Breast epithelium (tissue), 4 donors: ENCODE measurements around the gene DCBLD1. TPM values are rescaled to one million over a fixed set of nuclear protein-coding genes. Genes with fewer than 3 reads are reported as not detected.
"Not testable (repeated sequence)": the region's sequence is repeated elsewhere in the genome, so short reads cannot be mapped to it uniquely, and the experiment has no call there.

Experiments used
- DNase-seq, 2 donors: peaks; one replicate each; pipeline ENCODE4 v3.0.0-alpha.2; 2019; ENCODE audit warnings: low spot score in 2 of 2
- H3K27ac ChIP-seq, 2 donors: fragments of 200-600 bp; sonication (generic) in 1 of 2; one replicate each; pipeline ENCODE4 v1.5.1; 2016 to 2019; ENCODE audit warnings: mild to moderate bottlenecking in 1 of 2
- H3K27me3 ChIP-seq, 2 donors: fragments of 200-600 bp; sonication (generic) in 1 of 2; one replicate each; pipeline versions ENCODE4 v1.5.1 to v1.6.0; 2017 to 2019; ENCODE audit warnings: control low read depth in 1 of 2, mild to moderate bottlenecking in 1 of 2
- H3K36me3 ChIP-seq: fragments of 200-600 bp; one replicate; pipeline ENCODE4 v1.5.1; 2019
- H3K4me1 ChIP-seq, 2 donors: fragments of 200-600 bp; sonication (generic); one replicate each; pipeline ENCODE4 v1.5.1; 2016 to 2019; ENCODE audit warnings: control low read depth in 1 of 2
- H3K4me3 ChIP-seq, 3 donors: fragments of 200-600 bp; sonication (generic); 1 replicate in 2 of 3; 2 replicates in 1 of 3; pipeline ENCODE4 v1.5.1; 2016 to 2019; ENCODE audit warnings: mild to moderate bottlenecking in 3 of 3, moderate library complexity in 2 of 3
- H3K9me3 ChIP-seq, 2 donors: fragments of 200-600 bp; sonication (generic) in 1 of 2; one replicate each; pipeline ENCODE4 v1.5.1; 2016 to 2019; ENCODE audit warnings: control low read depth in 1 of 2
- POLR2A ChIP-seq: fragments of 450-650 bp; IDR thresholded peaks from one replicate; pipeline ENCODE4 v1.6.1; 2016; ENCODE audit warnings: antibody characterized with exemption, mild to moderate bottlenecking, moderate library complexity
- POLR2AphosphoS5 ChIP-seq, 3 donors: sonication (generic); formaldehyde crosslinking; IDR thresholded peaks; one replicate each; pipeline ENCODE4 v1.6.1; 2017; ENCODE audit warnings: antibody characterized with exemption in 3 of 3
- intact Hi-C: fragments of 100-400 bp; cut with DNase I; formaldehyde crosslinking; loops from one replicate; pipeline ENCODE4 v1.15.1; 2023; ENCODE audit warnings: low total_unique reads
- total RNA-seq, 3 donors: library from RNA; depleted of rRNA; stranded (reverse); fragments of >200 nt; gene quantifications; one replicate each; pipeline ENCODE4 v1.1.0, GENCODE V29; 2016
- TF ChIP-seq, protein P1 (sequence below), 3 donors: fragments of 450-650 bp; IDR thresholded peaks; one replicate each; pipeline ENCODE4 v1.5.1; 2016 to 2017; ENCODE audit warnings: antibody characterized with exemption in 3 of 3, mild to moderate bottlenecking in 3 of 3, moderate library complexity in 3 of 3

The DCBLD1 gene
- total RNA-seq, 3 donors from 2014 or later: 10.4 to 16.0 (median 11.8) TPM

DNA sequence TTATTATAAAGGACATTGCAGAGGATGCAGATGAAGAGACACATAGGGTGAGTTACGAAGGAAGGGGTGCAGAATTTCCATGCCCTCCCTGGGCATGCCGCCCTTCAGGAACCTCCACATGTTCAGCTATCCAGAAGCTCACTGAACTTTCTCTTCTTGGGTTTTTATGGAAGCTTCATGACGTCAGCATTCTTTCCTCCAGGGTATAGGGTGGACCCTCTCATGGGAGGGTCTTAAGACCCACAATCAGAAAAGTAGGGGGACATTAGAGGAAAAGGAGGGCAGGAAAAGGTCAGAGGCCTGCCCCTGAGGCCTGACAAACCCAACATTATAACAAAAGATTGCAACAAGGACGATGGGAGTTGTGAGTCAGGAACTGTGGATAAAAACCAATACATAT is 14.6 kb upstream of the DCBLD1 start:
- TF ChIP-seq POLR2AphosphoS5 (IDR thresholded peaks at IDR 0.05) (no peak), POLR2A (no peak)
- TF ChIP-seq, protein P1, sequence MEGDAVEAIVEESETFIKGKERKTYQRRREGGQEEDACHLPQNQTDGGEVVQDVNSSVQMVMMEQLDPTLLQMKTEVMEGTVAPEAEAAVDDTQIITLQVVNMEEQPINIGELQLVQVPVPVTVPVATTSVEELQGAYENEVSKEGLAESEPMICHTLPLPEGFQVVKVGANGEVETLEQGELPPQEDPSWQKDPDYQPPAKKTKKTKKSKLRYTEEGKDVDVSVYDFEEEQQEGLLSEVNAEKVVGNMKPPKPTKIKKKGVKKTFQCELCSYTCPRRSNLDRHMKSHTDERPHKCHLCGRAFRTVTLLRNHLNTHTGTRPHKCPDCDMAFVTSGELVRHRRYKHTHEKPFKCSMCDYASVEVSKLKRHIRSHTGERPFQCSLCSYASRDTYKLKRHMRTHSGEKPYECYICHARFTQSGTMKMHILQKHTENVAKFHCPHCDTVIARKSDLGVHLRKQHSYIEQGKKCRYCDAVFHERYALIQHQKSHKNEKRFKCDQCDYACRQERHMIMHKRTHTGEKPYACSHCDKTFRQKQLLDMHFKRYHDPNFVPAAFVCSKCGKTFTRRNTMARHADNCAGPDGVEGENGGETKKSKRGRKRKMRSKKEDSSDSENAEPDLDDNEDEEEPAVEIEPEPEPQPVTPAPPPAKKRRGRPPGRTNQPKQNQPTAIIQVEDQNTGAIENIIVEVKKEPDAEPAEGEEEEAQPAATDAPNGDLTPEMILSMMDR (IDR thresholded peaks at IDR 0.05): no peak
- Histone ChIP-seq H3K9me3 (no peaks in the 10 kb centered on the region), H3K27me3 (peaks cover 0 to 3% of the 10 kb centered on the region in 2 donors), H3K36me3 (no peaks in the 10 kb centered on the region), H3K27ac (no peak overlapping the region), H3K4me3 (no peak overlapping the region), H3K4me1 (no peaks in the 10 kb centered on the region)
- no peak for DNase-seq
- intact Hi-C loops: no loop called here

DNA sequence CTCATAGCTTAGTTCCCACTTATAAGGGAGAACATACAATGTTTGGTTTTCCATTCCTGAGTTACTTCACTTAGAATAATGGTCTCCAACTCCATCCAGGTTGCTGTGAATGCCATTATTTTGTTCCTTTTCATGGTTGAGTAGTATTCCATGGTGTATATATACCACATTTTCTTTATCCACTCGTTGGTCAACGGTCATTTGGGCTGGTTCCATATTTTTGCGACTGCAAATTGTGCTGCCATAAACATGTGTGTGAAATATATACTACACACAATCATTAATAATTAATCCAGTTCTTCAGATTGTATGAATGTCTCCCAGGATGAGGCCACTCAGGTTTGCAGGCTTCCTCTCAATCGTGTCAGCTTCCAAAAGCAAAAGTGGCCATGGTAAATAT is 13.9 kb upstream of the DCBLD1 start:
- H3K36me3 ChIP-seq, H3K4me1 ChIP-seq, H3K27ac ChIP-seq, H3K9me3 ChIP-seq, DNase-seq, intact Hi-C loops, H3K27me3 ChIP-seq, H3K4me3 ChIP-seq: not testable (repeated sequence)

DNA sequence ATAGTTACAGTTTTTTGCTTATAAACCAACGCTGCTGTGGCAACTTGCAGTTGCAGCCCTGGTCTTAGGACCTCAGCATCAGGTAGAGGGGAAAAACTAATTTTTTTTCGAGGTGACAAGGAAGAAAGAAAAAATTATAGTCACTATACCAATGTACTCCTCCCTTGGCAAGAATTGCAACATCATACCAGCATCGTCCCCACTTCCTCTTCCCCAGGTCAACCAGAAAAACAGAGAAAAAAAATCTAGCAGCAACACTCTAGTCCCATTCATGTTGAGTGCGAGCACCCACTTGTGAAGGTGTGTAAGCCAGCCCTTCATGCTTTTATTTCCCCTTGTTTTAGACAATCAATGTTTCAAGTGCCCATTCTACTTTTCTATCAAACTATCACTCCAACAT is 13.1 kb upstream of the DCBLD1 start:
- H3K27me3 ChIP-seq: peaks cover 0 to 3% of the 10 kb centered on the region in 2 donors
- intact Hi-C loops: no loop called here

DNA sequence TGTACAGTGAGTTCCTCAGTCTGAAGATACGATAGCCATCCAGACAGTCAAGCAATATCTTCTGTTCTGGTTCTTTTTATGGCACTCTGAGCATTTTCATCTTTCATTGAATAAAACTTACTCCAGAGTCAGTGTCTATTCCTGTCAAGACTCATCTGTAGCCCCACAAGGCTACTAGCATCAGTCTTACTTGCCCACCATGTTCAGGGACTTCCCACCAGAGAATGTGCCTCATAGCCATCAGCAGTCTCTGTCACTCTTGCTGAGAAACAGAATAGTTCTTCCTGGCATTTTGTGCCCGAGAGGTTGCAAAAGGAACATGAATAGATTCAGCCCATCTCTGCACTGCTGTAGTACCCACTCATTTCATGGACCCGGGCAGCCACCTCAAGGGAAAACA is 12.7 kb upstream of the DCBLD1 start:
- TF ChIP-seq, protein P1 (IDR thresholded peaks at IDR 0.05): no peak
- TF ChIP-seq POLR2A: no peak
- no peak for TF ChIP-seq POLR2AphosphoS5 (IDR thresholded peaks at IDR 0.05)
- Histone ChIP-seq H3K4me3 (no peak overlapping the region), H3K27ac (no peak overlapping the region), H3K36me3 (no peaks in the 10 kb centered on the region), H3K9me3 (no peaks in the 10 kb centered on the region), H3K27me3 (peaks cover 0 to 3% of the 10 kb centered on the region in 2 donors), H3K4me1 (no peaks in the 10 kb centered on the region)
- DNase-seq: no peak
- intact Hi-C loops: no loop called here

More for the DNA sequence above, 13.1 kb upstream of the DCBLD1 start:
- no peaks in the 10 kb centered on the region for H3K4me1 ChIP-seq
- H3K4me3 ChIP-seq: no peak overlapping the region
- H3K27ac ChIP-seq: no peak overlapping the region
- no peaks in the 10 kb centered on the region for H3K9me3 ChIP-seq
- TF ChIP-seq, protein P1 (IDR thresholded peaks at IDR 0.05): no peak
- TF ChIP-seq POLR2AphosphoS5 (IDR thresholded peaks at IDR 0.05) (no peak), POLR2A (no peak)
- DNase-seq: no peak
- no peaks in the 10 kb centered on the region for H3K36me3 ChIP-seq

DNA sequence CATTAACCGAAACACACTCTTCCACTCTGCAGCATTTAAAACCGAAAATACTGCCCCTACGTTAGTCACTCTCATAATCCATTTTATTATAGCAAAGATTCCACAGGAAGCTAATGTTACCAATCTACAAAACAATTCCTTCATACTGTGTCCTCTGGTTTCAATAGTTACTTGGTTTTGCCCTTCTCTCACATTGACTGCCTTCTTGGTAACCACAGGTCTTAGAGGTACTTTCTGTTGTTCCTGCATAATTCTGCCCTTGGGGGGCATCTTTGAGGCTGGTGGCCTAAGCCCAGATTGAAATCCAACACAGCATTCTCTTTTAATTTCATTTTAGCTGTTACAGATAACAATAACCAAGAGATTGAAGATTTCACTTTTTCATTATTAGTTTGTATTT is 9.8 kb upstream of the DCBLD1 start:
- DNase-seq: no peak
- H3K36me3 ChIP-seq: no peaks in the 10 kb centered on the region
- peaks cover 0 to 3% of the 10 kb centered on the region in 2 donors for H3K27me3 ChIP-seq
- no peak for TF ChIP-seq POLR2A
- TF ChIP-seq, protein P1 (IDR thresholded peaks at IDR 0.05): no peak
- TF ChIP-seq POLR2AphosphoS5 (IDR thresholded peaks at IDR 0.05): no peak
- intact Hi-C loops: no loop called here
- H3K4me1 ChIP-seq: no peaks in the 10 kb centered on the region
- no peak overlapping the region for H3K4me3 ChIP-seq
- no peak overlapping the region for H3K27ac ChIP-seq
- H3K9me3 ChIP-seq: no peaks in the 10 kb centered on the region

DNA sequence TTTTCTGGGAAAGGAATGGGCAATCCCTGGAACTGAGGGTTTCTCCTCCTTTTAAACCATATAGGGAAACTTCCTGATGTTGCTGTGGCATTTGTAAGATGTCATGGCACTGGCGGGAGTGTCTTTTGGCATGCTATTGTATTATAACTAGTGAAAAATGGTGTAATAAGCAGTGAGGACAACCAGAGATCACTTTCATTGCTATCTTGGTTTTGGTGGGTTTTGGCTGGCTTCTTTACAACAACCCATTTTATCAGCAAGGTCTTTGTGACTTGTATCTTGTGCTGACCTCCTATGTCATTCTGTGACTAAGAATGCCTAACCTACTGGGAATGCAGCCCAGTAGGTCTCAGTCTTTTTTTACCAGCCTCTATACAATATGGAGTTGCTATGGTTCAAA is 9.1 kb upstream of the DCBLD1 start:
- Histone ChIP-seq H3K36me3 (no peaks in the 10 kb centered on the region), H3K4me1 (no peaks in the 10 kb centered on the region), H3K27me3 (no peaks in the 10 kb centered on the region), H3K4me3 (no peak overlapping the region), H3K9me3 (no peaks in the 10 kb centered on the region), H3K27ac (no peak overlapping the region)
- TF ChIP-seq, protein P1 (IDR thresholded peaks at IDR 0.05): no peak
- no peak for TF ChIP-seq POLR2AphosphoS5 (IDR thresholded peaks at IDR 0.05)
- TF ChIP-seq POLR2A: no peak
- intact Hi-C loops: no loop called here
- DNase-seq: no peak
